GM21529 (cell line): ENCODE measurements around the gene SLC2A4.
"Not testable (repeated sequence)": the region's sequence is repeated elsewhere in the genome, so short reads cannot be mapped to it uniquely, and the experiment has no call there.

ENCODE experiments used
- ATAC-seq: cut with Tn5 transposase; IDR thresholded peaks from one replicate; pipeline ENCODE4 v1.9.1; 2021; ENCODE audit not compliant: unreplicated experiment

Gene SLC2A4

GRCh38 chr17:7322520-7323194 is 41.1 kb downstream of the SLC2A4 start:
- ATAC-seq = no peak

GRCh38 chr17:7323731-7324437 is 42.4 kb downstream of the SLC2A4 start:
- ATAC-seq = no peak

- ATAC-seq = no peak
Measured at GRCh38 chr17:7324438-7324779, 42.9 kb downstream of the SLC2A4 start.

DNA sequence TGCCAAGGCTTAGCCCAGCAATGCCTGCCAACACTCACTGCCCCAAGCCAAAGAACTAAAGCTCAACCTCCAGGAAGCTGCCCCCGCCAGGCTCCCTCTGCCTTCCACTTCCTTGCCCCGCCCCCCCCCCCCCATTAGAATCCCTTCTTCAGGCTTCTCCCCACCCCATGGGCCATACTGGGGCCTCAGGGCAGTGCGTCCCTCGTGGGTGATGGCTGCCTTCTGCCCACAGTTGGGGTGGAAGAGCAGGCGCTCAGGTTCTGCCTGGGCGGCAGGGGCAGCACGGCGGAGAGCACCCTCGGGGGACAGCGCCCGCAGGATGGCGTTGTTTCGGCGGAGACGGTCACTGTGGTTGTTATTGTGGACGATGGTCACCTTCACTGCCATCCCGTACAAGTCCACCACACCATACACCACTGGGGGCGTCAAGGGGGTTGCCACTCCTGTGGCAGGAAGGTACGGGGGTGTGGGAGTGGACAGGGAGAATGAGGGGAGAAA is 43.6 kb downstream of the SLC2A4 start:
- no peak for ATAC-seq

- no peak for ATAC-seq
Measured at GRCh38 chr17:7326186-7326585, 44.7 kb downstream of the SLC2A4 start.

DNA sequence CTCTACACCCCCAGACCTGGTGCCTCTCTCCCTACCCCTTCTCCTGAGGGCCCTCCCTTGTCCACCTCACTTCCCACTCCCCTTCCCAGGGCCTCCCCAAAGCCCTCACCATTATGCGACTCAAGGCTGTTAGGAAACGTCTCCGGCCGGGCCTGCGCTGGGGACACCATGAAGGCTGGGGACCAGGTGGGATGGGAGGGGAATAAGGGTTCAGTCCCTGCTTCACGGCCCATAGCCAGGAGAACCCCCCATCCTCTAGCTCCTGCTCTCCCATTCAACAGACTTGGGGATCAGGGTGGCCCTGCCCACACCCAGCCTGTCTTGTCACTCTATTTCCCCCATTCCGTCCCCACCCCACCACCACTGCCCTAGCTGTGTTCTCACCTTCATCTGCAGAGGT is 45.5 kb downstream of the SLC2A4 start:
- no peak for ATAC-seq

- no peak for ATAC-seq
Measured at GRCh38 chr17:7327501-7327900, 46.0 kb downstream of the SLC2A4 start.

DNA sequence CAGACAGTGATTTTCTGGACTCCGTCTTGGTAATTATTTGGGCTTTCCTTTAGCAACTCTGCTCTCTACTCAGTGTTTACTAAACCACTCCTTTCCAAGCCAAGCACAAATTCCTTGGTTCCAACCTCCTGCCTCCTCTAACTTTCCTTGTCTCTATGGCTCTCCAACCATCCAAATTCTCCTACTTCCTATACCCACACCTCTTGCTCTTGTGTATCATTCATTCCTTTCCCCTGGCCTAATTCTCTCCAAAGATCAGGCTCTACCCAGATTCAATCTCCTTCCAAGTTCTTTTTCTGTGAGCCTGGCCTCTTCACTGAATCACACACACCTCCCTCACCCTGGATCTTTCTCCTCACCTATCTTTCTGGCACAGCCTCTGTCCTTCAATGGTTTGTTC is 46.5 kb downstream of the SLC2A4 start:
- ATAC-seq = no peak

DNA sequence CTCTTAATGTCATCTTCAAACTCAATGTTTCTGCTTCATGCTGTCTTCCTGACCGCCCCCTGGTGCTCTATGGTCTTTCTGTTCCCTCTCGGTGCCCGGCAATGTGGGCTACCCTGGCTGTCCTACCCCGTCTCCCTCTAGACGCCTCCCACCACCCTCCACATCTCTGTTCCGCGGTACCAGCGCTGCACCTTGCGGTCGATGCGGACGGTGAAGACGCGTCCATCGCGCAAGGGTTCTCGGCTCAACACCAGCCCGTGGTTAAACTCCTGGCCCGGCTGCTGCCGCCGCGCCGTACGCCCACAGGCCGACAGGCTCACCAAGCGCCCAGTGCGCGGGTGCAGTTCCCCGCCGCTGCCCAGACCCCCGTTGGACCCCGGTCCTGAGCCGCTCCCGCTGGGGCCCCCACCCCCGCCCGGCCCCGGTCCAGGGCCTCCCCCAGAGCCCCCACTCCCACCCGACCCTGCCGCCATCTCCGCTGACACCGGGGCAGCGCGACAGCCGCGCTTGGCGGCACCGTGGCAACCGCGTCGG is 47.4 kb downstream of the SLC2A4 start, which contains the start of gene NEURL4:
Gene NEURL4, minus strand, starts transcription at position 496 of the 534 bp plus-strand sequence. Its CDS starts 23 bp downstream, at position 473.
- ATAC-seq = peak; percentile 20

GRCh38 chr17:7329374-7329996 is 48.0 kb downstream of the SLC2A4 start:
- ATAC-seq = peak; percentile 49

DNA sequence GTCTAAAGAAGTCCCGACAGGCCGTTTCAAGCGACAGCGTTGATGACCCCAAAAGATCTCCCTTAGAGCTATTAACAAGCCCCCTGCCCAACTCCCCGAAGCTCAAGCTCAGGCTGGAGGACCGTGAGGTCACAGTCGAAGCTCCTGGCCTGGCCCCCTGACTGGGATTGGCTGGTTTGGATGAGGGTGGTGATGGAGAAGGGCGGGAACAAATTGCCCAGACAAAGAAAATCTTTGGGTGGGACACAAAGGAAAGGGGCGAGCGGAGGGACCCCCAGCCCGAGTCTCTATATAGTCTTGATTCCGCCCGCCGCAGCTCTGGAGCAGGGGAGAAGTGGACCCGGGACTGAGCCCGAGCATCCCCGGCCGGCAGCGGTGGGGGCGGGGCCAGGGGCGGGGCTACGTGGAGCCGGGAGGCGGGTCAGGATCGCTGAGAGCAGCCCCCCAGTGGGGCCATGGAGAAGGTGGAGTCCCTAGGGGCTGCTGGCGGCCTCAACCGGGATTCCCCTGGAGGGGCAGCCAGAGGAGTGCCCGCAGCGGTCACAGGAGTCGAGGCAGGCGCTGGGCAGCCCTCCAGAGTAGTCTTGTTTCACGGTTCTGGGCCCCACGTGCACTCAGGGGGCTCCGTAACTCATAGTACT is 48.6 kb downstream of the SLC2A4 start:
- ATAC-seq = peak; percentile 40

DNA sequence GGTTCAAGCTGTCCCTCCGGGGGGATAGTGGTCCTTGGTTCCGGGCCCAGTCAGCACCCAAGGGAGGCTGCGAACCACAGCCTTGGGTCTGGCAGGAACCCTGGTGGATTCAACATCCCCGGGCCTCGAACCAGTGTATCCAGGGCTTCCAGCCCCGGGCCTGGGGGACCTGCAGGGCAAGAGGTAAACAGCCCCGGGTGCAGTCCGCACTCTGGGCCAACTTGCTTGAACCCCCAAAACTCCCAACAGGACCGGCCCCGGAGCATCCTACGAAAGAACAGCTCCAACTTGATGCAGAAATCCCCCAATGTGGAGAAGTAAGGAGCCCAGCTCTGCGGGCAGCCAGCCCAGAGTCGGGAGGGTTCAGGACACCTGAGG is 49.1 kb downstream of the SLC2A4 start:
- ATAC-seq = no peak

DNA sequence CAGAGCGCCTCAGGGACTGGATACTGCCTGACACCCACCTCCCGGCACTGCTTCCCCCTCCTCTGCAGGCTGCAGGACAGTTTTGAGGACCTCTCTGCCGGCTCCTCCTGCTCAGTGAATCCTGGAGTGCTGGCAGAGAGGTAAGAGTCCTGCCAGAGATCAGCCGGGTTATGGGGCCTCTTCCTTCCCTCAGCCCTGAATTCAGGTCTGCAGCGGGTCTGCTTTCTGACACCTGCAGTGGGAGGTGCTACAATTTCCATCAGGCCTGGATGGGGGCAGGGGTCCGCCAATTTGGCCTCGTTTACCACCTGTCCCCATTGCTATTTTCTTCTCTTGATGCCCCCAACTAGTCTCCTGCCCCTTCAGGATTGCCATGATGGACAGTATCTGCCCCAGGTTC is 50.6 kb downstream of the SLC2A4 start:
- ATAC-seq = no peak

DNA sequence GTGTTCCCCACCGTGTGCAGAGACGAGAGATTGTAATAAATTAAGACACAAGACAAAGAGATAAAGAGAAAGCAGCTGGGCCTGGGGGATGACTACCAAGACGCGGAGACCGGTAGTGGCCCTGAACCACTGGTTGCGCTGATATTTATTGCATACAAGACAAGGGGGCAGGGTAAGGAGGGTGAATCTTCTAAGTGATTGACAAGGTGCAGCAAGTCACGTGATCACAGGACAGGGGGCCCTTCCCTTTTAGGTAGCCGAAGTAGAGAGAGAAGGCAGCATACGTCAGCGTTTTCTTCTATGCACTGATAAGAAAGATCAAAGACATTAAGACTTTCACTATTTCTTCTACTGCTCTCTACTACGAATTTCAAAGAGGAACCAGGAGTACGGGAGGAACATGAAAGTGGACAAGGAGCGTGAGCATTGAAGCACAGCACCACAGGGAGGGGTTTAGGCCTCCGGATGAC is 51.1 kb downstream of the SLC2A4 start:
- ATAC-seq = not testable (repeated sequence)

DNA sequence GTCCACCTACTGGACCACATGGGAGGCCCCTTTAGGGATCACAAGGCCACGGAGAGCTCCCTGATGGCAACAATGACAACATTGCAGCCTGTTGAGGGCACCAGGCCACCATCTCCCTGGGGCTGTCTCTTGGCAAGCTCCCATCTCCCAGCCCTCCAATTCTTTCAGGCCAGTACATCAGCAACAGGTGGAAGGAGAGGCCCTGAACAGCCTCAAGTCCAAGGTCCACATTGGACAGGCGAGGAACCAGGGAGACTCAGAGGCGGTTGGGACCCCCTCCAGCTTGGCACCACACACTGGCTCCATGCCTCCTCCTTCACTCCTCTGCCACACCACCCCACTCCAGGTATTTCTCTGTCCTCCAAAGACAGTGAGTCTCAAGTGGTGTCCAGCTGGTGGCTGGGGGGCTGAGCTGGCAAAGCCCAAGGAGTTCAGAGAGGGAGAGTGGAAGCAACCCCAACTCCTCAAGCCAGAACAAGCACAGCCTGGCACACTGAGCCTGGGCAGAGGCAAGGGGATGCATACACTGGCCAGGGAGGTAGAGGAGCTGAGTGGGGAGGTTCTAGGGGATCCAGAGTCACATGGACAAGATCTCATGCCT is 53.5 kb downstream of the SLC2A4 start:
- no peak for ATAC-seq

DNA sequence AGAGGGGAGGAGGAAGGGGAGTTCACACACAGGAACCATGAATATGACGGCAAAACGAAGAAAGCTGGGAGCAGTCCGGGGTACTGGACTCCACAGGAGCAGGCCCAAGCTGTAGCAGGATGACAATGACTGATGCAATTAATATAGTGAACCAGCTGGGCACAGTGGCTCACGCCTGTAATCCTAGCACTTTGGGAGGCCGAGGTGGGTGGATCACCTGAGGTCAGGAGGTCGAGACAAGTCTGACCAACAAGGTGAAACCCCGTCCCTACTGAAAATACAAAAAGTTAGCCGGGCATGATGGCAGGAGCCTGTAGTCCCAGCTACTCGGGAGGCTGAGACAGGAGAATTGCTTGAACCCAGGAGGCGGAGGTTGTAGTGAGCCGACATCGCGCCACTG is 54.2 kb downstream of the SLC2A4 start:
- ATAC-seq = not testable (repeated sequence)

DNA sequence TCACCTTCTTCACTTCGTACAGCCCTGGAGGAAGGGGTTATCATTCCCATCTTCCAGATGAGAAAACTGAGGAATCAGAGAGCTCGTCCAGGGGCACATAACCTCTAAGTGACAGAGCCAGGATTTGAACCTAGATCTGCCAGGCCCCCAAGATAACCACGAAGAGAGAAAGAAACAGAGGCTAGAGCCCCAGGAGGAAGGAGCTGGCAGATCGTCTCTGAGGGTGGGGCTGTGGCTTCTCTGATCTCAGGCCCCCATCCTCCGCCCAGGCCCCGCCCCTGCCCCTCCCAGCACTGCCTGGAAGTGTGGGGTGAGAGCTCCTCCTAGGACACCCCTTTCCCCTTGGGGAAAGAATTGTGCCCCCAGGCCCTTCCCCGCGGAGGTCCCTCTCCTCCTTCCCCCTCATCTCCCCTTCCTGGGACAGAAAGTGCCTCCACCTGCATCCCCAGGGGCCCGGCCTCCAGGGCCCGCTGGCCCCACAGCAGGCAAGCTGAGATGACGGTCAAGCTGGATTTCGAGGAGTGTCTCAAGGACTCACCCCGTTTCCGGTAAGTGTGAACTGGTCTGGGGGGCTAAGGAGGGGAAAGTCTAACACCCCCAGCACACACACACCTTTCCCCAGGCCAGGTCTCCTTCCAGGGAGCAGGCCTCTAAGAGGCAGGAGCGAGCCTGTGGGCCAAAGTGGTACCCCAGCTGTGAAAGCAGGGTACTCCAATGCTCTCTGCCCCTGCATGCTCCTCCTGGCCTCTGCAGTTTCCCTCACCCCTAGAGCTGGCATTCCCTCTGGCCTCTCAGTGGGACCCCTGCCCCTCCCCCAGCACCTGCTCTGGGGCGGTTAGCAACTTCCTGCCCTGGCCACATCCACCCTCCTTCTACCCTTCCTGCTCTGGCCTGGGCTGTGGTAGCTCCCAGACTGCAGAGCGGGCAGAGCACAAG is 55.0 kb downstream of the SLC2A4 start, which contains the start of gene ACAP1:
Gene ACAP1, plus strand, starts transcription at position 290 of the 936 bp plus-strand sequence. Its CDS starts 206 bp downstream, at position 496.
- ATAC-seq = peak; percentile 62

DNA sequence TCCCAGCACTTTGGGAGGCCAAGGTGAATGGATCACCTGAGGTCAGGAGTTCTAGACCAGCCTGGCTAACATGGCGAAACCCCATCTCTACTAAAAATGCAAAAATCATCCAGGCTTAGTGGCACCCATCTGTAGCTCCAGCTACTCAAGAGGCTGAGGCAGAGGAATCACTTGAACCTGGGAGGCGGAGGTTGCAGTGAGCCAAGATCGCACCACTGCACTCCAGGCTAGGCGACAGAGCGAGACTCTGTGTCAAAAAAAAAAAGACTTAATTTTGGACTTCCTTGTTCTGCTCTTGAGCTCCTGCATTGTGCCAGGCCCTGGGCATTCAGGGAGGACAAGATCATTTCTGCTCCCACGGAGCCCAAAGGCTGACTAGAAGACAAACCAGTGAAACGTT is 56.1 kb downstream of the SLC2A4 start:
- not testable (repeated sequence) for ATAC-seq
